MM.1S (cell line): ENCODE data around the gene TSPAN11.

ENCODE experiments used
- EZH2 ChIP-seq: fragments of 300-600 bp; sonication (generic); optimal IDR thresholded peaks from 2 replicates; pipeline ENCODE3; 2017; ENCODE audit warnings: low read depth, mild to moderate bottlenecking, antibody characterized with exemption, low read length, mixed read lengths
- EZH2phosphoT487 ChIP-seq: fragments of 300-600 bp; sonication (generic); IDR thresholded peaks from 2 replicates; pipeline ENCODE4 v1.6.1; 2018; ENCODE audit warnings: antibody characterized with exemption, low read length
- TF ChIP-seq, protein P1 (sequence below): fragments of 300-600 bp; sonication (generic); IDR thresholded peaks from 2 replicates; pipeline ENCODE4 v1.5.1; 2016; ENCODE audit warnings: antibody characterized with exemption, low read length, mixed read lengths

- TF ChIP-seq, protein P1, sequence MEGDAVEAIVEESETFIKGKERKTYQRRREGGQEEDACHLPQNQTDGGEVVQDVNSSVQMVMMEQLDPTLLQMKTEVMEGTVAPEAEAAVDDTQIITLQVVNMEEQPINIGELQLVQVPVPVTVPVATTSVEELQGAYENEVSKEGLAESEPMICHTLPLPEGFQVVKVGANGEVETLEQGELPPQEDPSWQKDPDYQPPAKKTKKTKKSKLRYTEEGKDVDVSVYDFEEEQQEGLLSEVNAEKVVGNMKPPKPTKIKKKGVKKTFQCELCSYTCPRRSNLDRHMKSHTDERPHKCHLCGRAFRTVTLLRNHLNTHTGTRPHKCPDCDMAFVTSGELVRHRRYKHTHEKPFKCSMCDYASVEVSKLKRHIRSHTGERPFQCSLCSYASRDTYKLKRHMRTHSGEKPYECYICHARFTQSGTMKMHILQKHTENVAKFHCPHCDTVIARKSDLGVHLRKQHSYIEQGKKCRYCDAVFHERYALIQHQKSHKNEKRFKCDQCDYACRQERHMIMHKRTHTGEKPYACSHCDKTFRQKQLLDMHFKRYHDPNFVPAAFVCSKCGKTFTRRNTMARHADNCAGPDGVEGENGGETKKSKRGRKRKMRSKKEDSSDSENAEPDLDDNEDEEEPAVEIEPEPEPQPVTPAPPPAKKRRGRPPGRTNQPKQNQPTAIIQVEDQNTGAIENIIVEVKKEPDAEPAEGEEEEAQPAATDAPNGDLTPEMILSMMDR, result no peak
- TF ChIP-seq EZH2, result no peak
- no peak for TF ChIP-seq EZH2phosphoT487
These were observed 35.5 kb downstream of the TSPAN11 start for GRCh38 chr12:30962047-30962446.
